GM13976 (cell line): ENCODE measurements around the gene ZDHHC24.

Experiments
- DNase-seq: peaks from one replicate; pipeline ENCODE4 v3.0.0; 2012; ENCODE audit warnings: low spot score
- CTCF ChIP-seq: IDR thresholded peaks from 2 replicates; pipeline ENCODE4 v1.5.1; 2012; ENCODE audit warnings: borderline replicate concordance, mild to moderate bottlenecking; ENCODE audit not compliant: insufficient read depth; ENCODE audit errors: extremely low read depth, missing control alignments, control extremely low read depth
- in situ Hi-C: fragments of 300-500 bp; cut with MboI; formaldehyde crosslinking; loops from one replicate; pipeline ENCODE4 v1.12.0; 2022; ENCODE audit warnings: low sequenced_read_pairs, mixed read lengths, inconsistent platforms; ENCODE audit not compliant: unreplicated experiment

ZDHHC24 gene

DNA sequence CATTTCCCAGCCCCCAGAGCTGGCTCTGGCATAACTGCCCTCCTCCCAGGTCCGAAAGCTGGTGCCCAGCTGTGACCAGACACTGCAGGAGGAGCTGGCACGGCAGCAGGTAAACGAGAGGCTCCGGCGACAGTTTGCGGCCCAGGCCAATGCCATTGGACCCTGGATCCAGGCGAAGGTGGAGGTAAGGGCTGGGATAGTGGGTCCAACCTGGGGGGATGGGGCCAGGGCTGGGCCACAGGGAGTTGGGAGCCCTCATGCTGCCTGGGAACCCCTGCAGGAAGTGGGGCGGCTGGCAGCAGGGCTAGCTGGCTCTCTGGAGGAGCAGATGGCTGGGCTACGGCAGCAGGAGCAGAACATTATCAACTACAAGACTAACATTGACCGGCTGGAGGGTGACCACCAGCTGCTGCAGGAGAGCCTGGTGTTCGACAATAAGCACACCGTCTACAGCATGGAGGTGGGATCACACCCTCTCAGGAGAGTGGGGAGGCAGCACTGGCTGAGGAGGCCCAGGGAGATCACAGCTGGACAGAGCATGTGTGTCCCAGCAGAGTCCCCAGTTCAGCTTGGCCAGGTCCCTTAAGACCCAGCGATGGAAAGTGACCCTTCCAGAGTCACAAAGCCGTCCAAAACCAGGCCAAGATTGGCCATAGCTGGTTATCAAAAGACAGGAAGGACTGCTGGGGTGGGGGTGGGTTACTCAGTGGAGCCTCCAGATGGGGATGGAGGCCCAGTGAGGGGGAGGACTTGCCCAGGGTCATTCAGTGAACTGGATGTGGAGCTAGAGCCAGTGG is 15.5 kb upstream of the ZDHHC24 start:
- DNase-seq = no peak
- TF ChIP-seq CTCF = no peak
- in situ Hi-C loops = no loop called here

- DNase-seq = no peak
- TF ChIP-seq CTCF = no peak
- in situ Hi-C loops = no loop called here
Observed at GRCh38 chr11:66559866-66560676, 14.2 kb upstream of the ZDHHC24 start.

- in situ Hi-C loops = no loop called here
- DNase-seq = no peak
- TF ChIP-seq CTCF = no peak
Observed at GRCh38 chr11:66559142-66559865, 13.5 kb upstream of the ZDHHC24 start.

GRCh38 chr11:66557733-66558326 is 12.0 kb upstream of the ZDHHC24 start:
- no peak for DNase-seq
- no peak for TF ChIP-seq CTCF
- in situ Hi-C loops = no loop called here

GRCh38 chr11:66556086-66556485 is 10.2 kb upstream of the ZDHHC24 start:
- no peak for DNase-seq
- in situ Hi-C loops = no loop called here
- TF ChIP-seq CTCF = no peak

DNA sequence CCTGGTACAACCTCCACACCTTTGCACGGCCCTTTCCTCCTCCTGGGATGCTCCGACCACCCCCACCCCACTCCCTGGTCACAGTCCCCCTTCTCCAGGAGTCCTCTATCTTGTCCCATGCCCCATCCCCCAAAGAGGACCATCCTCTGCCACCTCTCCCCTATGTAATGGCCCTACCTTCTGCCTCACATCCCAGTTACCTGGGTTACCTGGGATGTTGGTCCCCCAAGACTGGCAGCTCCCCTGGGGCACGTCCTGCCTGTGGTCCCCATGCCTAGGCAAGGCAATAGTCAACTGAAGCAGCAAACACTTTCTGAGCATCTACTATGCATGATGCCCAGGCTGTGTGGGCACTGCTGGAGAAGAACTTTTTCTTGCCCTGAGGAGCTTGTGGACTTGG is 9.6 kb upstream of the ZDHHC24 start:
- in situ Hi-C loops = no loop called here
- TF ChIP-seq CTCF = no peak
- no peak for DNase-seq
